K562 (cell line): ENCODE results near the gene TMEM143. TPM values are rescaled to one million over a fixed set of nuclear protein-coding genes. Genes with fewer than 3 reads are reported as not detected.

Experiments
- BMI1 ChIP-seq: fragments of 150-350 bp; IDR thresholded peaks from 2 replicates; pipeline ENCODE4 v1.6.1; 2014; ENCODE audit warnings: low read length
- FOXP4 ChIP-seq: sonication (generic); formaldehyde crosslinking; IDR thresholded peaks from 2 replicates; pipeline ENCODE4 v1.8.0; 2022; ENCODE audit warnings: mild to moderate bottlenecking, missing genetic modification reagents, borderline replicate concordance
- MAFK ChIP-seq: IDR thresholded peaks from 2 replicates; pipeline ENCODE4 v1.6.1; 2011; ENCODE audit warnings: low read length, improper control_type of control experiment
- NR2F6 ChIP-seq: fragments of 450-650 bp; formaldehyde crosslinking; IDR thresholded peaks from 2 replicates; pipeline ENCODE4 v1.4.0; 2020; ENCODE audit warnings: mild to moderate bottlenecking
- POLR2B ChIP-seq: fragments of 450-650 bp; IDR thresholded peaks from 2 replicates; pipeline ENCODE4 v1.6.1; 2018; ENCODE audit warnings: low read depth; ENCODE audit not compliant: partially characterized antibody
- TFE3 ChIP-seq: fragments of 450-650 bp; formaldehyde crosslinking; IDR thresholded peaks from 2 replicates; pipeline ENCODE4 v1.4.0; 2020; ENCODE audit warnings: mild to moderate bottlenecking, mixed read lengths
- ZBTB40 ChIP-seq, 2 experiments: fragments of 450-650 bp in 1 of 2; sonication (generic) in 1 of 2; formaldehyde crosslinking in 1 of 2; IDR thresholded peaks; 2 replicates each; pipeline versions ENCODE4 v1.7.1 to v1.9.0; 2016 to 2022; ENCODE audit warnings: inconsistent platforms in 1 of 2, mild to moderate bottlenecking in 1 of 2, missing genetic modification reagents in 1 of 2
- ZNF696 ChIP-seq: fragments of 250-450 bp; sonication (Bioruptor Pico); conservative IDR thresholded peaks from 2 replicates; pipeline ENCODE4 v1.4.0; 2020; ENCODE audit warnings: mild to moderate bottlenecking, moderate library complexity
- polyA plus RNA-seq, 8 experiments: library from polyadenylated mRNA; depleted of rRNA in 4 of 8; stranded (reverse) in 5 of 8; unstranded in 3 of 8; fragments of >200 nt; fragmentation: Nextera tagmentation in 2 of 8; fragmentation: Illumina TruSeq in 1 of 8; extraction: Ambion mirVana in 2 of 8; extraction: Trizol in 1 of 8; gene quantifications; 2 replicates each; pipeline versions ENCODE4 v1.2.1 to v1.2.3, GENCODE V29; 2011 to 2014; ENCODE audit warnings: inconsistent platforms in 1 of 8, missing spikeins in 1 of 8
- total RNA-seq, 7 experiments: library from RNA; depleted of rRNA in 6 of 7; stranded (reverse); fragments of >200 nt in 6 of 7; fragmentation: Illumina TruSeq in 2 of 7; extraction: Trizol in 2 of 7; gene quantifications; 2 replicates each; pipeline versions ENCODE4 v1.2.1 to v1.2.3, GENCODE V29; 2011 to 2021; ENCODE audit warnings: low replicate concordance in 1 of 7
- TF ChIP-seq, protein P1 (sequence below): IDR thresholded peaks from 2 replicates; pipeline ENCODE4 v1.6.1; 2014; ENCODE audit warnings: antibody characterized with exemption

The TMEM143 gene
- total and polyA plus RNA-seq, 9 of the 15 experiments (the other 6 are each of a cell fraction or from before 2014, with no cell fraction given), result 0.66 to 8.8 (median 4.3) TPM

- no peak for TF ChIP-seq ZBTB40 (IDR thresholded peaks at IDR 0.05)
- TF ChIP-seq ZBTB40 (CRISPR knock-in tag; IDR thresholded peaks at IDR 0.05), result no peak
- TF ChIP-seq ZNF696 (CRISPR knock-in tag), result no peak
- no peak for TF ChIP-seq MAFK
- no peak for TF ChIP-seq FOXP4 (CRISPR knock-in tag)
- TF ChIP-seq, protein P1, sequence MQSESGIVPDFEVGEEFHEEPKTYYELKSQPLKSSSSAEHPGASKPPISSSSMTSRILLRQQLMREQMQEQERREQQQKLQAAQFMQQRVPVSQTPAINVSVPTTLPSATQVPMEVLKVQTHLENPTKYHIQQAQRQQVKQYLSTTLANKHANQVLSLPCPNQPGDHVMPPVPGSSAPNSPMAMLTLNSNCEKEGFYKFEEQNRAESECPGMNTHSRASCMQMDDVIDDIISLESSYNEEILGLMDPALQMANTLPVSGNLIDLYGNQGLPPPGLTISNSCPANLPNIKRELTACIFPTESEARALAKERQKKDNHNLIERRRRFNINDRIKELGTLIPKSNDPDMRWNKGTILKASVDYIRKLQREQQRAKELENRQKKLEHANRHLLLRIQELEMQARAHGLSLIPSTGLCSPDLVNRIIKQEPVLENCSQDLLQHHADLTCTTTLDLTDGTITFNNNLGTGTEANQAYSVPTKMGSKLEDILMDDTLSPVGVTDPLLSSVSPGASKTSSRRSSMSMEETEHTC, result no peak
- no peak for TF ChIP-seq BMI1
- no peak for TF ChIP-seq NR2F6 (CRISPR knock-in tag)
- TF ChIP-seq POLR2B, result no peak
- no peak for TF ChIP-seq TFE3 (CRISPR knock-in tag)
Measured at GRCh38 chr19:48351341-48351752, 12.4 kb downstream of the TMEM143 start (continued).
